Medulla oblongata (tissue), 1 donor: ENCODE data around the gene HOXC13.

Experiments used
- DNase-seq: peaks from one replicate; pipeline ENCODE4 v3.0.0-alpha.2; 2015; ENCODE audit errors: extremely low spot score

The HOXC13 gene

GRCh38 chr12:53995378-53996239 lies 57.0 kb downstream of the HOXC13 start:
- no peak for DNase-seq
